Lower leg skin (tissue), 4 donors: ENCODE data around the gene RANBP9. TPM values are rescaled to one million over a fixed set of nuclear protein-coding genes. Genes with fewer than 3 reads are reported as not detected.

Experiments
- DNase-seq, 2 donors: peaks; one replicate each; pipeline ENCODE4 v3.0.0-alpha.2; 2019; ENCODE audit warnings: low spot score in 2 of 2
- H3K4me3 ChIP-seq: fragments of 200-600 bp; sonication (generic); 2 replicates; pipeline ENCODE4 v1.5.1; 2017; ENCODE audit warnings: mild to moderate bottlenecking, low read depth; ENCODE audit not compliant: poor library complexity, severe bottlenecking
- POLR2A ChIP-seq, 2 donors: fragments of 450-650 bp; IDR thresholded peaks; one replicate each; pipeline ENCODE4 v1.6.1; 2016 to 2017; ENCODE audit warnings: antibody characterized with exemption in 2 of 2, mild to moderate bottlenecking in 1 of 2, moderate library complexity in 1 of 2
- WGBS, 2 donors: methylation state at CpG; one replicate each; pipeline ENCODE4 v1.1.5; 2018; 5-methylcytosine and 5-hydroxymethylcytosine counted together
- intact Hi-C: fragments of 100-400 bp; cut with DNase I; formaldehyde crosslinking; loops from one replicate; pipeline ENCODE4 v1.15.0; 2023; ENCODE audit warnings: low total_unique reads
- total RNA-seq, 4 donors: library from RNA; depleted of rRNA; stranded (reverse); fragments of >200 nt; gene quantifications; one replicate each; pipeline ENCODE4 v1.1.0, GENCODE V29; 2016
- TF ChIP-seq, protein P1 (sequence below), 3 donors: fragments of 450-650 bp; IDR thresholded peaks; one replicate each; pipeline ENCODE4 v1.5.1; 2016; ENCODE audit warnings: antibody characterized with exemption in 3 of 3, mild to moderate bottlenecking in 3 of 3, moderate library complexity in 2 of 3

Gene RANBP9
- total RNA-seq, 4 donors from 2014 or later, result 45.4 to 59.3 (median 53.6) TPM

DNA sequence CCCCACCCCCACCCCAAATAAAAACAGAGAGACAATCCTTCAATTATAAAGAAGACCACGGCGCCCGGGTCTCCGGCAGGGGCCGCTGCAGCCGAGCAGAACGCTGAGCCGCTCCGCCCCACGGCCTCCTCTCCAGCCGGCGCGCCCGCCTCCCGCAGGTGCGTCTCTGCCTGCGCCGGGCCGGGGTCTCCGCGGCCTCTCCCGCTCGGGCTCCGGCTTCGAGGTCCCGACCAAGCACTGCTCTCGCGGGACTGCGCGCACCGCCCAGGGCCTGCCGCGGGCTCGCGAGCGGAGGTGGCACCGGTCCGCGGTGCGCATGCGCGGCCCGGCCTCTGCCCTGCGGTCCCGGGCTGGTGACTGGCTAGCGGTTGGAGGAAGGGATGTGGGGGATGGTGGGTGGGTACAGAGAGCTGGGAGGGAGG is 137.5 kb downstream of the RANBP9 start:
- DNase-seq, result peak; percentile 89 to 97
- intact Hi-C loops, result no loop called here
- peak overlapping the region; percentile 60 for H3K4me3 ChIP-seq
- 0 to 1% methylated on average over 4 to 40 of the region's 46 CpGs for WGBS, 2 donors
- TF ChIP-seq POLR2A (IDR thresholded peaks at IDR 0.05), result peak in 1 of 2 donors; percentile 35
- TF ChIP-seq, protein P1, sequence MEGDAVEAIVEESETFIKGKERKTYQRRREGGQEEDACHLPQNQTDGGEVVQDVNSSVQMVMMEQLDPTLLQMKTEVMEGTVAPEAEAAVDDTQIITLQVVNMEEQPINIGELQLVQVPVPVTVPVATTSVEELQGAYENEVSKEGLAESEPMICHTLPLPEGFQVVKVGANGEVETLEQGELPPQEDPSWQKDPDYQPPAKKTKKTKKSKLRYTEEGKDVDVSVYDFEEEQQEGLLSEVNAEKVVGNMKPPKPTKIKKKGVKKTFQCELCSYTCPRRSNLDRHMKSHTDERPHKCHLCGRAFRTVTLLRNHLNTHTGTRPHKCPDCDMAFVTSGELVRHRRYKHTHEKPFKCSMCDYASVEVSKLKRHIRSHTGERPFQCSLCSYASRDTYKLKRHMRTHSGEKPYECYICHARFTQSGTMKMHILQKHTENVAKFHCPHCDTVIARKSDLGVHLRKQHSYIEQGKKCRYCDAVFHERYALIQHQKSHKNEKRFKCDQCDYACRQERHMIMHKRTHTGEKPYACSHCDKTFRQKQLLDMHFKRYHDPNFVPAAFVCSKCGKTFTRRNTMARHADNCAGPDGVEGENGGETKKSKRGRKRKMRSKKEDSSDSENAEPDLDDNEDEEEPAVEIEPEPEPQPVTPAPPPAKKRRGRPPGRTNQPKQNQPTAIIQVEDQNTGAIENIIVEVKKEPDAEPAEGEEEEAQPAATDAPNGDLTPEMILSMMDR (IDR thresholded peaks at IDR 0.05), result no peak

DNA sequence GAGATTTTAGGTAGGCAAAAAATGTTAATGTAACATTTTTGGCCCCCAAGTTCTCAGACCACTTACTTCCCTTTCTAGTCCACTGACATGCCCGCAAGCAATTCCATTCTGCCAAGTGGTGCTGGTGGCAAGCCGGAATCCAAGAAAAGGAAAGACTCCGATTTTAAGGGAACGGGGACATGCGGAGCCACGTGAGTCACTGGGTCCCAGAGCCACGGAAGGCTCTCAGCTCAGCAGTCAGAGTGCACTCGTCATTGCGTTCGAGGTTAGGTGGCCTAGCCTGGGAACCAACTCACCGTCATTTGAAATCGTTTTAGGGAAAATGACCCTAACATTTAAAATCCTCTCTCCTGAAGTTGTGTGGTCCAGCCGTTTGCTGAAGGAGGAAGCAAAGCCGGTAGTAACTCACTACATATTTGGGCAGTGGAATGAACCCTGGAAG is 137.9 kb downstream of the RANBP9 start:
- H3K4me3 ChIP-seq, result peak overlapping the region; percentile 60
- WGBS, 2 donors, result 3 to 5% methylated on average over 14 of the region's 14 CpGs
- TF ChIP-seq, protein P1 (IDR thresholded peaks at IDR 0.05), result no peak
- TF ChIP-seq POLR2A (IDR thresholded peaks at IDR 0.05), result no peak
- intact Hi-C loops, result no loop called here
- no peak for DNase-seq

DNA sequence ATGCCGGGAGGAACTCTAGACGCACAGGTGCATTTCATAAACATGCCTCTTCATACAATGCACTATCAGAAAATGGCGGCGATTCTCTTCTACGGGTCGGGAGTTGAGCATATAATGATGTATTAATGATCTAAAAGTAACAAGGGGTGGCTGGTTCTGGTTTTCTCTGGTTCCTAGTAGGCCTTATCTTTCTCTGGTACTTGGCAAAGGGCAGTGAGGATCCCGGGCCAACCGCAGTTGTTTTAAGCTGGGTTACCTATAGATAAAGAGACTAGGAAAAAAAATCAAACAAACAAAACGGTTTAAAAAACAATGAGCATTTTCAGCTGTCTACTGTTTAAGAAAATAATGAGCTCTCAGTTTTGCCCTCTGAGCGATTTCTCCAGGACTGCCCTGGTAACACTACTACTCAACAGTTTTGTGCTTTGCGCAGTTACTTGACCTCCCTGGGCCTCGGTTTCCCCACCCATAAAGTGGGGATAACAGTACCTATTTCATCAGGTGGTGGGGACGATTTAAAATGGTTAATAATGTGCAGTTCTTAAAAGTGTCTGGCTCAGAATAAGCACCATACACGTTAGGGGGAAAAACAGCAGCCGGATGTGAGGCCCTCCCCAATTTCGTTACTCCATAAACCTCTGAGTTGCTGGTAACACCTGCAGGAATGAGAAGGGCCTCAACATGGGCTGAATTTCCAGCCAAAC is 138.5 kb downstream of the RANBP9 start:
- peak in 1 of 2 donors; percentile 68 for DNase-seq
- intact Hi-C loops, result no loop called here
- TF ChIP-seq, protein P1 (IDR thresholded peaks at IDR 0.05), result no peak
- TF ChIP-seq POLR2A (IDR thresholded peaks at IDR 0.05), result no peak
- no peak overlapping the region for H3K4me3 ChIP-seq
- WGBS, 2 donors, result 84 to 87% methylated on average over 16 of the region's 16 CpGs

DNA sequence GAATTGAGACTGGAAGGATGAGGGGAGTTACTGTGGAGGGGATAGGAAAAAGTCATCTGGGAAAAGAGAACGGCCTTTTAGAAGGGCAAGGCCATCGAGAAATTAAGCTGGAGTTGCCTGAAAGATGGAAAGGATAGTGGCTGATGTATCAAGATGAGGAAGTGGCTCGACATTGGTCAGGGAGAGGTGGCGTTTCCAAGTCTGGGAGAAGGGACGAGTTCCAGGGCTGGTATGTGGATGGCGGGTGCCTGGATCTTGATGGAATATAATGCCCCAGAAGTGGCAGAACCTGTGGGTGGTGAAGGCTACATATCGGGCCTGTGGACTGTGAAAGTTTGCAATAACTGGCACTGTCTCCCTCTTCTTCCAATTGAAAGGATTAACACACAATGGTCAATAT is 139.4 kb downstream of the RANBP9 start:
- peak in 1 of 2 donors; percentile 76 for DNase-seq
- H3K4me3 ChIP-seq, result no peak overlapping the region
- 85 to 92% methylated on average over 7 of the region's 7 CpGs for WGBS, 2 donors
- no peak for TF ChIP-seq POLR2A (IDR thresholded peaks at IDR 0.05)
- TF ChIP-seq, protein P1 (IDR thresholded peaks at IDR 0.05), result no peak
- intact Hi-C loops, result no loop called here

Other genes with a start within 250 kb of the RANBP9 start
- 10 to 100 TPM in 3 of 4 donors, 1 to 10 TPM in 1; 7.3 to 15.9 (median 12.4) TPM for gene GFOD1, start 224.2 kb downstream of the RANBP9 start, total RNA-seq
- 10 to 100 TPM in 1 of 4 donors, 1 to 10 TPM in 3; 5.5 to 12.7 (median 5.9) TPM for gene SIRT5, start 137.2 kb downstream of the RANBP9 start, total RNA-seq
- gene NOL7, start 96.5 kb downstream of the RANBP9 start, total RNA-seq, result 10 to 100 TPM; 54.7 to 77.2 (median 66.7) TPM
- 10 to 100 TPM; 19.2 to 50.1 (median 33.5) TPM for gene MCUR1, start 102.7 kb upstream of the RANBP9 start, total RNA-seq
- gene RNF182, start 213.1 kb upstream of the RANBP9 start, total RNA-seq, result 1 to 10 TPM in 1 of 4 donors, under 1 TPM in 2, not detected in 1; 0.32 to 1.3 (median 0.42) TPM